ENCODE measurements around the gene SIK3.

GRCh38 chr11:116794851-116795250 lies 303.4 kb downstream of the SIK3 start:
- TF ChIP-seq POLR2A (IDR thresholded peaks at IDR 0.05) = no peak
- TF ChIP-seq, protein P1, sequence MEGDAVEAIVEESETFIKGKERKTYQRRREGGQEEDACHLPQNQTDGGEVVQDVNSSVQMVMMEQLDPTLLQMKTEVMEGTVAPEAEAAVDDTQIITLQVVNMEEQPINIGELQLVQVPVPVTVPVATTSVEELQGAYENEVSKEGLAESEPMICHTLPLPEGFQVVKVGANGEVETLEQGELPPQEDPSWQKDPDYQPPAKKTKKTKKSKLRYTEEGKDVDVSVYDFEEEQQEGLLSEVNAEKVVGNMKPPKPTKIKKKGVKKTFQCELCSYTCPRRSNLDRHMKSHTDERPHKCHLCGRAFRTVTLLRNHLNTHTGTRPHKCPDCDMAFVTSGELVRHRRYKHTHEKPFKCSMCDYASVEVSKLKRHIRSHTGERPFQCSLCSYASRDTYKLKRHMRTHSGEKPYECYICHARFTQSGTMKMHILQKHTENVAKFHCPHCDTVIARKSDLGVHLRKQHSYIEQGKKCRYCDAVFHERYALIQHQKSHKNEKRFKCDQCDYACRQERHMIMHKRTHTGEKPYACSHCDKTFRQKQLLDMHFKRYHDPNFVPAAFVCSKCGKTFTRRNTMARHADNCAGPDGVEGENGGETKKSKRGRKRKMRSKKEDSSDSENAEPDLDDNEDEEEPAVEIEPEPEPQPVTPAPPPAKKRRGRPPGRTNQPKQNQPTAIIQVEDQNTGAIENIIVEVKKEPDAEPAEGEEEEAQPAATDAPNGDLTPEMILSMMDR (IDR thresholded peaks at IDR 0.05) = no peak
- TF ChIP-seq POLR2AphosphoS5 (IDR thresholded peaks at IDR 0.05) = no peak

Data from prostate gland (tissue), 2 donors.